IMR-90 (cell line): Measurements from ENCODE around the gene CRACR2B. TPM values are rescaled to one million over a fixed set of nuclear protein-coding genes. Genes with fewer than 3 reads are reported as not detected.

Experiments
- ATAC-seq: fragments of 200-7000 bp; cut with Tn5 transposase; 2 replicates; pipeline ENCODE4 v1.9.1; 2020; ENCODE audit warnings: low read depth, mild to moderate bottlenecking, moderate library complexity
- BruUV-seq: library from RNA; stranded (reverse); fragments of 400-500 nt; replicated peaks from 2 replicates; lab custom pipeline; 2021; lab: Mats Ljungman, UMichigan
- CTCF ChIA-PET: fragments of 300-600 bp; formaldehyde crosslinking; extraction: SDS; loops from one replicate; lab custom pipeline; 2021; ENCODE audit warnings: antibody characterized with exemption; lab: Yijun Ruan, JAX
- POLR2A ChIA-PET: fragments of 300-600 bp; sonication (Branson Sonifier 250); formaldehyde crosslinking; loops from one replicate; lab custom pipeline; 2022; ENCODE audit warnings: antibody characterized with exemption; ENCODE audit not compliant: unreplicated experiment; lab: Charles Lee
- DNase-seq: peaks from one replicate; pipeline ENCODE4 v3.0.0; 2013
- H2AFZ ChIP-seq: replicated peaks from 2 replicates; pipeline ENCODE3; 2013; ENCODE audit warnings: low read length, mild to moderate bottlenecking; ENCODE audit not compliant: poor library complexity
- H2AK5ac ChIP-seq: 2 replicates; pipeline ENCODE4 v1.6.1; 2013; ENCODE audit warnings: low read depth, low read length, inconsistent platforms
- H2AK9ac ChIP-seq: replicated peaks from 2 replicates; pipeline ENCODE3; 2013; ENCODE audit warnings: mild to moderate bottlenecking, low read depth, low read length, moderate library complexity; ENCODE audit not compliant: poor library complexity
- H2BK120ac ChIP-seq: 2 replicates; pipeline ENCODE4 v1.6.1; 2013; ENCODE audit warnings: low read depth, low read length, inconsistent platforms
- H2BK15ac ChIP-seq: 3 replicates; pipeline ENCODE4 v1.6.1; 2013; ENCODE audit warnings: low read depth, low read length, inconsistent platforms
- H2BK20ac ChIP-seq: 2 replicates; pipeline ENCODE4 v1.6.1; 2013; ENCODE audit warnings: low read depth, mild to moderate bottlenecking, inconsistent platforms, low read length, moderate library complexity
- H2BK5ac ChIP-seq: 2 replicates; pipeline ENCODE4 v1.6.1; 2013; ENCODE audit warnings: mild to moderate bottlenecking, low read depth, low read length, inconsistent platforms; ENCODE audit not compliant: poor library complexity, severe bottlenecking
- H3K14ac ChIP-seq: replicated peaks from 2 replicates; pipeline ENCODE4 v1.6.1; 2013; ENCODE audit warnings: low read depth, low read length, inconsistent platforms
- H3K18ac ChIP-seq: 2 replicates; pipeline ENCODE4 v1.6.1; 2013; ENCODE audit warnings: low read depth, low read length, control low read depth
- H3K23ac ChIP-seq: 2 replicates; pipeline ENCODE4 v1.6.1; 2013; ENCODE audit warnings: low read depth, low read length, inconsistent platforms
- H3K27ac ChIP-seq: 2 replicates; pipeline ENCODE4 v1.5.1; 2013; ENCODE audit warnings: mild to moderate bottlenecking, control low read depth, low read length; ENCODE audit not compliant: insufficient read depth
- H3K27me3 ChIP-seq: 2 replicates; pipeline ENCODE4 v1.6.1; 2013; ENCODE audit warnings: low read length; ENCODE audit not compliant: control insufficient read depth, insufficient read depth
- H3K36me3 ChIP-seq: 2 replicates; pipeline ENCODE4 v1.6.1; 2013; ENCODE audit warnings: low read length, mixed read lengths; ENCODE audit not compliant: control insufficient read depth, insufficient read depth
- H3K4ac ChIP-seq: 2 replicates; pipeline ENCODE4 v1.6.1; 2013; ENCODE audit warnings: low read depth, low read length, inconsistent platforms
- H3K4me1 ChIP-seq: 2 replicates; pipeline ENCODE4 v1.6.1; 2013; ENCODE audit warnings: low read length, mixed read lengths; ENCODE audit not compliant: control insufficient read depth, insufficient read depth
- H3K4me2 ChIP-seq: 2 replicates; pipeline ENCODE4 v1.6.1; 2013; ENCODE audit warnings: low read depth, mild to moderate bottlenecking, control low read depth, low read length, moderate library complexity
- H3K4me3 ChIP-seq: 2 replicates; pipeline ENCODE4 v1.5.1; 2013; ENCODE audit warnings: low read depth, mild to moderate bottlenecking, control low read depth, low read length, moderate library complexity; ENCODE audit not compliant: insufficient read depth
- H3K56ac ChIP-seq: 2 replicates; pipeline ENCODE4 v1.6.1; 2013; ENCODE audit warnings: low read length, inconsistent platforms; ENCODE audit not compliant: insufficient read depth; ENCODE audit errors: extremely low read depth
- H3K79me1 ChIP-seq, 2 experiments: 2 replicates each; pipeline ENCODE4 v1.6.1; 2013; ENCODE audit warnings: low read length in 2 of 2, inconsistent platforms in 1 of 2, low read depth in 1 of 2
- H3K9ac ChIP-seq: 2 replicates; pipeline ENCODE4 v1.6.1; 2013; ENCODE audit warnings: low read depth, low read length, control low read depth
- H3K9me1 ChIP-seq: 2 replicates; pipeline ENCODE4 v1.6.1; 2013; ENCODE audit warnings: low read length, inconsistent platforms; ENCODE audit not compliant: insufficient read depth
- H3K9me3 ChIP-seq: 2 replicates; pipeline ENCODE4 v1.6.1; 2013; ENCODE audit warnings: low read length; ENCODE audit not compliant: control insufficient read depth, insufficient read depth
- H4K20me1 ChIP-seq: 2 replicates; pipeline ENCODE4 v1.6.1; 2013; ENCODE audit warnings: low read length, inconsistent platforms; ENCODE audit not compliant: insufficient read depth
- H4K5ac ChIP-seq: 2 replicates; pipeline ENCODE4 v1.6.1; 2013; ENCODE audit warnings: mild to moderate bottlenecking, low read depth, low read length, control low read depth
- H4K8ac ChIP-seq, 2 experiments: 2 replicates each; pipeline ENCODE4 v1.6.1; 2013; ENCODE audit warnings: low read depth in 2 of 2, low read length in 2 of 2, control low read depth in 1 of 2, inconsistent platforms in 1 of 2
- H4K91ac ChIP-seq: 2 replicates; pipeline ENCODE4 v1.6.1; 2013; ENCODE audit warnings: low read depth, low read length, inconsistent platforms; ENCODE audit not compliant: insufficient read depth
- SMC3 ChIP-seq: fragments of 150-350 bp; IDR thresholded peaks from 2 replicates; pipeline ENCODE4 v1.6.1; 2016; ENCODE audit warnings: low read depth, mild to moderate bottlenecking, antibody characterized with exemption, low read length, moderate library complexity
- WGBS, 2 experiments: methylation state at CpG; one replicate each; pipeline versions ENCODE4 v1.1.5 to v1.1.7; 2013; ENCODE audit warnings: missing lambda C conversion rate in 2 of 2; ENCODE audit not compliant: insufficient read length in 1 of 2; ENCODE audit errors: extremely low coverage in 2 of 2; 5-methylcytosine and 5-hydroxymethylcytosine counted together
- dilution Hi-C: fragments of 300-500 bp; cut with HindIII; formaldehyde crosslinking; loops from one replicate; pipeline ENCODE4 v1.14.3; 2018; ENCODE audit warnings: low sequenced_read_pairs; ENCODE audit not compliant: unreplicated experiment
- in situ Hi-C: fragments of 300-500 bp; cut with MboI; formaldehyde crosslinking; loops from 3 replicates; pipeline ENCODE4 v1.14.3; 2019; ENCODE audit warnings: low sequenced_read_pairs, inconsistent platforms, mixed read lengths
- intact Hi-C: fragments of 100-400 bp; cut with micrococcal nuclease; formaldehyde crosslinking; loops from 2 replicates; pipeline ENCODE4 v1.10.0; 2022
- polyA plus RNA-seq, 3 experiments: library from polyadenylated mRNA; depleted of rRNA; stranded (reverse); fragments of >200 nt; gene quantifications; 2 replicates each; pipeline ENCODE4 v1.2.3, GENCODE V29; 2012; ENCODE audit warnings: low replicate concordance in 1 of 3
- total RNA-seq: library from RNA; depleted of rRNA; stranded (reverse); fragments of >200 nt; gene quantifications from 2 replicates; pipeline ENCODE4 v1.2.3, GENCODE V29; 2012

The CRACR2B gene
- total and polyA plus RNA-seq, 2 of the 4 experiments (the other 2 are of a cell fraction): 0.54 to 2.5 TPM

GRCh38 chr11:863910-864827 lies 36.5 kb downstream of the CRACR2B start:
- Histone ChIP-seq H3K79me1 (peaks cover 19 to 53% of the 10 kb centered on the region in 2 experiments; a peak in 3 of 4 replicates), H2AK5ac (no peak overlapping the region), H2BK5ac (no peak overlapping the region), H2AFZ (peak overlapping the region; percentile 63), H3K14ac (no peak overlapping the region), H2BK120ac (no peak overlapping the region), H3K56ac (no peak overlapping the region), H3K27ac (no peak overlapping the region), H4K8ac (no peak overlapping the region), H4K5ac (no peak overlapping the region), H4K20me1 (peaks cover 52% of the 10 kb centered on the region), H3K9ac (no peak overlapping the region), H3K4ac (no peak overlapping the region), H2AK9ac (peak overlapping the region; percentile 16), H3K18ac (no peak overlapping the region), H2BK15ac (no peak overlapping the region), H3K4me3 (no peak overlapping the region), H3K27me3 (no peaks in the 10 kb centered on the region), H3K9me3 (no peaks in the 10 kb centered on the region), H2BK20ac (no peak overlapping the region), H3K9me1 (peaks cover 5% of the 10 kb centered on the region), H3K4me1 (peaks cover 10% of the 10 kb centered on the region), H3K23ac (no peak overlapping the region), H3K4me2 (no peak overlapping the region), H3K36me3 (peaks cover 34% of the 10 kb centered on the region; the same call in 1 of the 2 replicates), H4K91ac (no peak overlapping the region)
- WGBS, 2 experiments: 97% methylated on average over 6 of the region's 31 CpGs; no CpG with 5 or more reads in 1 of the 2 experiments
- intact Hi-C loops (no loop called here), dilution Hi-C loops (no loop called here), in situ Hi-C loops (no loop called here)
- ChIA-PET CTCF (no interaction called here), POLR2A (no interaction called here)
- no peak for TF ChIP-seq SMC3
- DNase-seq: no peak
- BruUV-seq: no TSS peak
- ATAC-seq: no peak
